Testis (tissue), 2 donors: ENCODE data around the gene METTL3.
"Not testable (repeated sequence)": the region's sequence is repeated elsewhere in the genome, so short reads cannot be mapped to it uniquely, and the experiment has no call there.

Experiments
- POLR2A ChIP-seq: fragments of 450-650 bp; IDR thresholded peaks from one replicate; pipeline ENCODE4 v1.6.1; 2017; ENCODE audit warnings: antibody characterized with exemption, mild to moderate bottlenecking, moderate library complexity
- TF ChIP-seq, protein P1 (sequence below), 3 experiments: fragments of 450-650 bp in 2 of 3; fragments of 200-600 bp in 1 of 3; sonication (generic) in 1 of 3; IDR thresholded peaks; one replicate each; pipeline ENCODE4 v1.5.1; 2016 to 2019; ENCODE audit warnings: antibody characterized with exemption in 3 of 3, mild to moderate bottlenecking in 2 of 3, moderate library complexity in 1 of 3

DNA sequence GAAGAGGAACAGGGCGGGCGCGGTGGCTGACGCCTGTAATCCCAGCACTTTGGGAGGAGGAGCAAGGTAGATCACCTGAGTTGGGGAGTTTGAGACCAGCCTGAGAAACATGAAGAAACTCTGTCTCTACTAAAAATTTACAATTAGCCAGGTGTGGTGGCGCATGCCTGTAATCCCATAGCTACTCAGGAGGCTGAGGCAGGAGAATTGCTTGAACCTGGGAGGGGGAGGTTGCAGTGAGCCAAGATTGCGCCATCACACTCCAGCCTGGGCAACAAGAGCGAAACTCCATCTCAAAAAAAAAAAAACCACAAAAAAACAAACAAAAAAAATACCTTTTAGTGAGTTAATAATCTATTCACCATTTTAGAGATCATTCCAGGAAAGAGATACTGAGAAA, 33.4 kb upstream of the METTL3 start:
- TF ChIP-seq, protein P1, sequence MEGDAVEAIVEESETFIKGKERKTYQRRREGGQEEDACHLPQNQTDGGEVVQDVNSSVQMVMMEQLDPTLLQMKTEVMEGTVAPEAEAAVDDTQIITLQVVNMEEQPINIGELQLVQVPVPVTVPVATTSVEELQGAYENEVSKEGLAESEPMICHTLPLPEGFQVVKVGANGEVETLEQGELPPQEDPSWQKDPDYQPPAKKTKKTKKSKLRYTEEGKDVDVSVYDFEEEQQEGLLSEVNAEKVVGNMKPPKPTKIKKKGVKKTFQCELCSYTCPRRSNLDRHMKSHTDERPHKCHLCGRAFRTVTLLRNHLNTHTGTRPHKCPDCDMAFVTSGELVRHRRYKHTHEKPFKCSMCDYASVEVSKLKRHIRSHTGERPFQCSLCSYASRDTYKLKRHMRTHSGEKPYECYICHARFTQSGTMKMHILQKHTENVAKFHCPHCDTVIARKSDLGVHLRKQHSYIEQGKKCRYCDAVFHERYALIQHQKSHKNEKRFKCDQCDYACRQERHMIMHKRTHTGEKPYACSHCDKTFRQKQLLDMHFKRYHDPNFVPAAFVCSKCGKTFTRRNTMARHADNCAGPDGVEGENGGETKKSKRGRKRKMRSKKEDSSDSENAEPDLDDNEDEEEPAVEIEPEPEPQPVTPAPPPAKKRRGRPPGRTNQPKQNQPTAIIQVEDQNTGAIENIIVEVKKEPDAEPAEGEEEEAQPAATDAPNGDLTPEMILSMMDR (IDR thresholded peaks at IDR 0.05), result not testable (repeated sequence)
- not testable (repeated sequence) for TF ChIP-seq POLR2A
